Naive thymus-derived CD8-positive, alpha-beta T cell (primary cell): Measurements from ENCODE around the gene RSRC1. TPM values are rescaled to one million over a fixed set of nuclear protein-coding genes. Genes with fewer than 3 reads are reported as not detected.
A peak's percentile ranks its signal among the peaks of the same experiment; 100 is the strongest.
"Not testable (repeated sequence)": the region's sequence is repeated elsewhere in the genome, so short reads cannot be mapped to it uniquely, and the experiment has no call there.

Experiments
- ATAC-seq, 2 donors: fragments of 150-1000 bp; cut with Tn5 transposase in 1 of 2; sonication (Bioruptor Pico), chemical (Tn5 transposase) in 1 of 2; 1 replicate in 1 of 2; 2 replicates in 1 of 2; pipeline ENCODE4 v1.10.0; 2021; ENCODE audit warnings: mild to moderate bottlenecking in 2 of 2, moderate library complexity in 2 of 2
- POLR2A ChIA-PET: fragments of 350-600 bp; sonication (Branson Sonifier 250); formaldehyde crosslinking; loops from one replicate; lab custom pipeline; 2021; ENCODE audit warnings: antibody characterized with exemption; lab: Charles Lee
- DNase-seq, 10 donors: peaks; one replicate each; pipeline versions ENCODE4 v3.0.0 to v3.0.0-alpha.2; 2020 to 2022
- H3K27ac Mint-ChIP-seq, 10 donors: one replicate each; pipeline ENCODE4 v1.8.0; 2020 to 2022; ENCODE audit warnings: mild to moderate bottlenecking in 10 of 10, mixed read lengths in 10 of 10, moderate library complexity in 4 of 10, inconsistent platforms in 1 of 10
- H3K27me3 Mint-ChIP-seq, 5 donors: one replicate each; pipeline ENCODE4 v1.8.0; 2021 to 2022; ENCODE audit warnings: mixed read lengths in 5 of 5
- H3K36me3 Mint-ChIP-seq, 3 donors: one replicate each; pipeline ENCODE4 v1.8.0; 2020 to 2022; ENCODE audit warnings: mixed read lengths in 3 of 3, mild to moderate bottlenecking in 2 of 3, inconsistent platforms in 1 of 3
- H3K4me1 Mint-ChIP-seq, 4 donors: one replicate each; pipeline ENCODE4 v1.8.0; 2021 to 2022; ENCODE audit warnings: mixed read lengths in 4 of 4
- H3K4me3 Mint-ChIP-seq, 10 donors: one replicate each; pipeline ENCODE4 v1.8.0; 2020 to 2022; ENCODE audit warnings: mild to moderate bottlenecking in 10 of 10, mixed read lengths in 10 of 10, moderate library complexity in 6 of 10, inconsistent platforms in 1 of 10
- H3K9me3 Mint-ChIP-seq, 9 donors: one replicate each; pipeline ENCODE4 v1.8.0; 2020 to 2022; ENCODE audit warnings: mixed read lengths in 9 of 9, mild to moderate bottlenecking in 3 of 9, inconsistent platforms in 1 of 9, moderate library complexity in 1 of 9
- polyA plus RNA-seq, 3 donors: library from polyadenylated mRNA; unstranded; fragments of 300-500 nt; fragmentation: Illumina TruSeq; gene quantifications; one replicate each; pipeline ENCODE4 v1.2.3, GENCODE V29; 2021
- total RNA-seq, 8 experiments: library from RNA in 2 of 8; stranded (reverse) in 2 of 8; gene quantifications; one replicate each; pipeline ENCODE4 v1.2.3 and lab custom pipeline; 2021 to 2026

RSRC1 gene
- total and polyA plus RNA-seq, 5 experiments from 2014 or later, result 30.2 to 38.3 (median 32.6) TPM

DNA sequence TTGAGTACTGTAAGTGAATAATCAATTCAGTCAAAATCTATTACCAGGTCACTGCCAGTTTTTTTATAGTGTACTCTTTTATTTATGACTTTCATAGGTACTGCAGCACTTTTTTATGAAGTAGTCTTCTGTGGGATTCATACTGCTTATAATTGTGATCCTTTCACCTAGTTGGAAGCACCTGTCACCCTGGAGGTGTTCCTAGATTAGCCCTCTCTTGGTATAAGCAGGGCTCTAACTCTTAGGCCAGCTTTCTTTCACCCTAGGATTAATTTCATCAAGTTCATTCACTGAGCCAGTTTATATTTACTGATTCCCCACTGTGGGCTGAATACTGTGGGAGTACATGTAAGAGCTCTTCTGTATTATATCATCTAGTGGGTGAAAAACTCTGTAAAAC lies 395.2 kb downstream of the RSRC1 start:
- ATAC-seq, result no peak
- H3K27ac Mint-ChIP-seq, result no peak overlapping the region
- no peaks in the 10 kb centered on the region for H3K27me3 Mint-ChIP-seq
- H3K9me3 Mint-ChIP-seq, result peaks cover 14 to 45% (median 24%) of the 10 kb centered on the region in 9 donors
- peaks cover 3 to 37% (median 34%) of the 10 kb centered on the region in 3 donors for H3K36me3 Mint-ChIP-seq
- H3K4me1 Mint-ChIP-seq, result peaks cover 0 to 3% (median under 1%) of the 10 kb centered on the region in 4 donors
- H3K4me3 Mint-ChIP-seq, result no peak overlapping the region
- POLR2A ChIA-PET, result no interaction called here
- no peak for DNase-seq

DNA sequence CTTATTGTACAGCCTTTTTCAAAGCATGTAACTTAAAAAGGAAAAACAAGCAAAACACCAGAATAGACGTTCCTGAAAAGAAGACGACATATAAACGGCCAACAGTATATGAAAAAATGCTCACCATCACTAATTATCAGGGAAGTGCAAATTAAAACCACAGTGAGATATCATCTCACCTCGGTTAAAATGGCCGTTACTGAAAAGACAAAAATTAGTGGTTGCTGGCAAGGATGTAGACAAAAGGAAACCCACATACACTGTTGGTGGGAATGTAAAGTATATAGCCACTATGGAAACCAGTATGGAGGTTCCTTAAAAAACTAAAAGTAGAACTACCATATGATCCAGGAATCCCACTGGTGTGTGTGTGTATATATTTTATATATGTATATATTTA lies 396.6 kb downstream of the RSRC1 start:
- ATAC-seq (no peak), DNase-seq (no peak)
- Mint-ChIP-seq H3K9me3 (peaks cover 4 to 37% (median 17%) of the 10 kb centered on the region in 9 donors), H3K4me1 (peaks cover 0 to 3% (median 0%) of the 10 kb centered on the region in 4 donors), H3K27ac (no peak overlapping the region), H3K4me3 (no peak overlapping the region), H3K27me3 (no peaks in the 10 kb centered on the region), H3K36me3 (peaks cover 3 to 39% (median 21%) of the 10 kb centered on the region in 3 donors)
- POLR2A ChIA-PET, result no interaction called here

DNA sequence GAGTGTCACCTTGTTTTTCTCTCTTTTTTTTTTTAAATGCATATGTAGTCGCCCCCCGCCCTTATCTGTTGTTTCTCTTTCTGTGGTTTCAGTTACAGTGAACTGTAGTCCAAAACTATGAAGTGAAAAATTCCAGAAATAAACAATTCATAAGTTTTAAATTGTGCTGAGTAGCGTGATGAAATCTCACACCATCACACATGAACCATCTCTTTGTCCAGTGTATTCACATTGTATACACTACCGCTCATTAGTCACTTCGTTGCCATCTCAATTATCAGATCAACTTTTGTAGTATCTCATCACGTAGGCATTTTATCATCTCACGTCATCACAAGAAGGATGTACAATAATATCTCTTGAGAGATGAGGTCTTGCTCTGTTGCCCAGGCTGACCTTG lies 398.6 kb downstream of the RSRC1 start:
- H3K36me3 Mint-ChIP-seq, result peaks cover 3 to 34% (median 19%) of the 10 kb centered on the region in 3 donors
- no peak overlapping the region for H3K27ac Mint-ChIP-seq
- H3K9me3 Mint-ChIP-seq, result peaks cover 0 to 25% (median 13%) of the 10 kb centered on the region in 9 donors
- ATAC-seq (no peak), DNase-seq (no peak)
- POLR2A ChIA-PET, result no interaction called here
- H3K4me1 Mint-ChIP-seq, result peaks cover 0 to 3% (median 0%) of the 10 kb centered on the region in 4 donors
- H3K27me3 Mint-ChIP-seq, result no peaks in the 10 kb centered on the region
- H3K4me3 Mint-ChIP-seq, result no peak overlapping the region

DNA sequence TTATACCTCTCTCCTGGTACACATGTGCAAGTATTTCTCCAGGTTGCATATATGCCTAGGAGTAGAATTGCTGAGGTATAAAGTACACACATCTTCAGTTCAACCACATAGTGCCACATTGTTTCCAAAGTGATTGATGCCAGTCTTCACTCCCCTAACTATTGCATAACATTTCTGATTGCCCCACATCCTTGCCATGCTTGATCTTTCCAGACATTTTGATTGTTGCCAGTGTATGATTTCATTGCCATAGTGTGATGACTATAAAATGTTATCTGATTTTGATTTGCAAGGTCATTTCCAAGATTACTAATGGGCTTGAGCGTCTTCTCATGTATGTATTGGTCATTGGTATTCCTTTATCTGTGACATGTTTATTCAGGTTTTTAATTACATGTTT lies 400.0 kb downstream of the RSRC1 start:
- no peak for DNase-seq
- Mint-ChIP-seq H3K4me3 (no peak overlapping the region), H3K9me3 (peaks cover 0 to 39% (median 23%) of the 10 kb centered on the region in 9 donors), H3K27ac (no peak overlapping the region), H3K27me3 (no peaks in the 10 kb centered on the region), H3K4me1 (no peaks in the 10 kb centered on the region), H3K36me3 (peaks cover 9 to 37% (median 24%) of the 10 kb centered on the region in 3 donors)
- no peak for ATAC-seq
- POLR2A ChIA-PET, result no interaction called here

DNA sequence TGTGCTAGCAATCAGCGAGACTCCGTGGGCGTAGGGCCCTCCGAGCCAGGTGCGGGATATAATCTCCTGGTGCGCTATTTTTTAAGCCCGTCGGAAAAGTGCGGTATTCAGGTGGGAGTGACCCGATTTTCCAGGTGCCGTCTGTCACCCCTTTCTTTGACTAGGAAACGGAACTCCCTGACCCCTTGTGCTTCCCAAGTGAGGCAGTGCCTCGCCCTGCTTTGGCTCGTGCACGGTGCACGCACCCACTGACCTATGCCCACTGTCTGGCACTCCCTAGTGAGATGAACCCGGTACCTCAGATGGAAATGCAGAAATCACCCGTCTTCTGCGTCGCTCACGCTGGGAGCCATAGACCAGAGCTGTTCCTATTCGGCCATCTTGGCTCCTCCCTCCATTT lies 406.8 kb downstream of the RSRC1 start:
- DNase-seq, H3K27ac Mint-ChIP-seq, H3K4me1 Mint-ChIP-seq, ATAC-seq, H3K27me3 Mint-ChIP-seq, H3K4me3 Mint-ChIP-seq, POLR2A ChIA-PET: not testable (repeated sequence)
- peaks cover 0 to 32% (median 10%) of the 10 kb centered on the region in 9 donors for H3K9me3 Mint-ChIP-seq
- peaks cover 9 to 23% (median 16%) of the 10 kb centered on the region in 3 donors for H3K36me3 Mint-ChIP-seq

DNA sequence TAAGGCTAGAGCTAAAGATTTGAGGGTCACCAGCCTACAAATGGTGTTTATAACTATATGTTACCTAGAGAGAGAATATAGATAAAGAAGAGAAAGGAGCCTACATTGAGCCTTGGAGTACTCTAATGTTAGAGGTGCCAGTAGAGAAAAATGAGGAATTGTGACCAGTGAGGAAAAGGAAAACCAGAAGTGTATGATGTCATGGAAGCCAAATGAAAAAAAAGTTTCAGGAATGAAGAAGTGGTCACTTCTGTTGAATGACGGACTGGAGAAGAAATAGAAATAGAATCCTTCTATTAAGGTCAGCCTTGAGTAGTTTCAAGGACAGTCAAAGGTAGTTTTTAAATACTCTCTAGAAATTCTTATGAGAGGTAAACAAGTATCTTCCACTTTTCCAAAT lies 409.9 kb downstream of the RSRC1 start:
- Mint-ChIP-seq H3K27me3 (no peaks in the 10 kb centered on the region), H3K27ac (peak overlapping the region in 1 of 10 donors; percentile 20), H3K36me3 (peaks cover 2 to 25% (median 10%) of the 10 kb centered on the region in 3 donors), H3K4me3 (no peak overlapping the region), H3K4me1 (peaks cover 0 to 4% (median 0%) of the 10 kb centered on the region in 4 donors), H3K9me3 (peaks cover 0 to 18% (median 7%) of the 10 kb centered on the region in 9 donors)
- DNase-seq, result no peak
- no peak for ATAC-seq
- POLR2A ChIA-PET, result no interaction called here

DNA sequence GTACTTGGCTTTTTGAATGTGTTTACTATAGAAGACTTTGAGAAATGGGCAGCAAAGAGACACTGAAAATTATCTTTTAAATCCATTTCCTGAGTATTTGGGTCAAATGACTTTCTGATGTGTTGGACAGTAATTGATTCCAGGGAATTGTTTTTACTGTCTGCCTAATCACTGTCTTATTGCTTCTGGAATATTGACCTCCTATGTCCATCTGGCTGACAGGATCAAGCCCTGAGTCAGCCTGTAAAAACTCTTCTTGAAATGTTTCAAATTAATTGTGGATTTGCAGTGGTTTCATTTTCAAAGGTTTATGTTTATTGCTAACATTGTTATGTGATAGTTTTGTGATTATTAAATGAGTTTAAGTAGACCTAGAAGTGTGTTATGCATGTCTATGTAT lies 410.5 kb downstream of the RSRC1 start:
- Mint-ChIP-seq H3K27ac (no peak overlapping the region), H3K4me3 (no peak overlapping the region), H3K36me3 (peaks cover 2 to 22% (median 10%) of the 10 kb centered on the region in 3 donors), H3K4me1 (peaks cover 0 to 4% (median 0%) of the 10 kb centered on the region in 4 donors), H3K27me3 (no peaks in the 10 kb centered on the region), H3K9me3 (peaks cover 0 to 15% (median 7%) of the 10 kb centered on the region in 9 donors)
- POLR2A ChIA-PET, result no interaction called here
- DNase-seq, result no peak
- ATAC-seq, result no peak

DNA sequence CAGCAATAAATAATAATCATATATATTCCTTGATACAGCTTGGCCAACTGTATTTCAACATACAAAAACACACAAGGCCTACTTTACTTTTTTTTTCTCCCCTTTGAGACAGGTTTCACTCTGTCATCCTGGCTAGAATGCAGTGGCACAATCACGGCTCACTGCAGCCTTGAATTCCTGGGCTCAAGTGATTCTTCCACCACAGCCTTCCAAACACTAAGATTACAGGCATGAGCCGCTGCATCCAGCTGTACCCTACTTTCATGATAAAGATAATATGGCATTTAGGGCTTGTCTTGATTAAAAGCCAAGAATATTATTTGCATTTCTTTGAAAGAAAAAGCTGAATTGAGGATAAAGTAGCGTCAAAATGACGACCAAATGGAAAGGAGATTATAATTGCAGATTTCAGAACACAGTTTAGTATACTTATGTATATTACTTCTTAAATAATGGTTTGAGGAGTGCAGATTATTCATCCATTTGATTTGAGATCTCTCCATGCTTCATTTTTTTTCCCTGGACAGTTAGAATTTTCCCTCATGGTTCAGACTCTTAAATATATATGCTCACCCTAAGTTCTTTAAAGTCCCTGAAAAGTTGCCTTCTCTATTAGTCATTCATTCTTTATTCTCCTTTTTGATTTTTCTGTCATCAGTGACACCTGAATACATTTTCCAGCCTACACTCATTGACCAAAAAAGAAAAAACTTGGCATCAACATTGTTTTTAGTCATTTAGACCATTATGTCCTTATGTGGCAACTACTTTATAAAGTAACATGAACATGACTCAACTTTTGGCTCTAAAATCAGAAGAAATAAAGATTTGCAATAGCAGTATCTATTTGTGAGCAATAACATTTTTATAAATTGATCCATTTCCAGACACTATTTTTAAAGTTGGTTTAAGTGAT lies 412.6 kb downstream of the RSRC1 start:
- no peaks in the 10 kb centered on the region for H3K27me3 Mint-ChIP-seq
- no peak overlapping the region for H3K27ac Mint-ChIP-seq
- peaks cover 0 to 4% (median 0%) of the 10 kb centered on the region in 4 donors for H3K4me1 Mint-ChIP-seq
- H3K4me3 Mint-ChIP-seq, result no peak overlapping the region
- H3K36me3 Mint-ChIP-seq, result peaks cover 2 to 16% (median 5%) of the 10 kb centered on the region in 3 donors
- no peak for ATAC-seq
- H3K9me3 Mint-ChIP-seq, result peaks cover 0 to 7% (median 3%) of the 10 kb centered on the region in 9 donors
- POLR2A ChIA-PET, result no interaction called here
- no peak for DNase-seq

DNA sequence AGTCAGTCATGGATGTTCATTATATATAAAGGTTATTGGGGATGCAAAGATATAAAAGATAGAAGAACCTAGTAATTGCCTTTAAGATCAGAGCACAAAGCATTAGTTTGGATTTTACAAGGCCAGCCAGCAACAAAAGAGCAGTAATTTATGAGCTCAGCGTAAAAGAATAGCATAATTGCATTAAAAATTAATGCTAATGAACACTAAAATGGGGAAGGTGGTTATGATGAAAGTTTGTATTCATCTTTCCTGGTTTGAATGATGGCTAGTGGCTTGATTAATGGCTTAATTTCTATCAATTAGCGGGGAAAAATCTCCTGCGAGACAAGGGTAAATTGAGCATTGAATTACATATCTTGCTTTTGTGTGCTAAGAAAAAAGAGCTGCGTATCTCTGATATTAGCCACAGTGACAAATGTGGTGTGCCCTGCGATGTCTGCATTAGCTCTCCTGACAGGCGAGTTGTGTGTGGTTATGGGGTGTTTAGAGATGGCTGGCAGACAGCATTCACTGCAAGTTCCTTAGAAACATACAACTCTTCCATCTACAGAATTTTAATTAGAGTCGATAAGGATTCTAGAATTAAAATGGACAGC lies 418.3 kb downstream of the RSRC1 start:
- Mint-ChIP-seq H3K27me3 (no peaks in the 10 kb centered on the region), H3K27ac (no peak overlapping the region), H3K9me3 (peaks cover 0 to 7% (median 0%) of the 10 kb centered on the region in 9 donors), H3K4me1 (peaks cover 0 to 1% (median 0%) of the 10 kb centered on the region in 4 donors), H3K36me3 (peaks cover 0 to 4% (median 0%) of the 10 kb centered on the region in 3 donors), H3K4me3 (no peak overlapping the region)
- POLR2A ChIA-PET, result no interaction called here
- DNase-seq (no peak), ATAC-seq (no peak)

DNA sequence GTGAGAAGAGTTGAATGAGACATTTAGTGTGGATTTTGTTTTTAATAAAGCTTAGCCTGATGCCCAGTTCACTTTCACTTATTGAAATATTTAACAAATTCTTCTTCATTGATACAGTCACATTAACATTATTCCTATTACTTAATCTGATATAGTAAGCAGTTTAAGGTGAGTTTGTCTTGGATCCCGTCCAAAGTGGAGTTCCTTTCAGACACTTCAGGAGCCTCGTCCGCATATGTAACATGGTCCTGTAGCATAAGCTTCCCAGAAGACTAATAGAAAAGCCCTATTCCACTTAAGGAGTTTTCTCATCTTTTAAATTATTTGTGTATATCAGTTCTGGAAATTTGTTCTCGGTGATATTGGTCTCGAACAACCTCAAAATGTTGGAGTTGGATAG lies 421.4 kb downstream of the RSRC1 start:
- ATAC-seq, result no peak
- Mint-ChIP-seq H3K27ac (peak overlapping the region in 1 of 10 donors; percentile 11), H3K4me1 (no peaks in the 10 kb centered on the region), H3K36me3 (no peaks in the 10 kb centered on the region), H3K4me3 (no peak overlapping the region), H3K9me3 (no peaks in the 10 kb centered on the region), H3K27me3 (no peaks in the 10 kb centered on the region)
- POLR2A ChIA-PET, result no interaction called here
- DNase-seq, result no peak

DNA sequence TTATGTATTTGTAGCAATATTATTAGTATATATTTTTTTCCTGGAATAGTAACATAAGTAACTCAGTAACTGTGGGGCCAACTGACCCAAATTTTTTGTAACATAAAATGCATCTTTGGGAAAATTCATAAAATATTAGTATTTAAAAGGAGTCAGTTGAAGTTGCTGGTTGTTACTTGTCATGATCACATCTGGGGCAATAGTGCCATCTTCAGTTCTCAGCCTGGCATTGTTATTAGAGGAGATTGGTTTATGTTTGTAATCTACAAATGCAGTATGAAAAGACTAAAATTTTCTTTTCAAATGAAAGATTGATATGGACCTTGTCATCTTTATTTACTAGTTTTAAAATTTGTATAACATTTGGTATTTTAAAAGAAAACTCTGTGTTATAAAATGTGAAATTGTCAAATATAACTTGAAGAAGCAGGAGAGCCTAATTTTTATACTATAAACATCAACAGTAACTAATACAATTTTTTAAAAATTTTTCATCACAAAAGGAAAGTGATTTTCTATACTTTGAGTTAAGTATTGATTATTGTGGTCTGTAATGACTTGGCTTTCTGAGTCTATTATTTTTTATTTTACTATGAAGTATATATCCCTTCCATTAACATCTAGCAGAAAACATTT lies 422.3 kb downstream of the RSRC1 start:
- no peaks in the 10 kb centered on the region for H3K4me1 Mint-ChIP-seq
- POLR2A ChIA-PET, result no interaction called here
- no peak overlapping the region for H3K27ac Mint-ChIP-seq
- ATAC-seq (no peak), DNase-seq (peak in 2 of 10 donors; percentile 7 to 13)
- H3K4me3 Mint-ChIP-seq, result no peak overlapping the region
- H3K9me3 Mint-ChIP-seq, result no peaks in the 10 kb centered on the region
- no peaks in the 10 kb centered on the region for H3K27me3 Mint-ChIP-seq
- H3K36me3 Mint-ChIP-seq, result no peaks in the 10 kb centered on the region

DNA sequence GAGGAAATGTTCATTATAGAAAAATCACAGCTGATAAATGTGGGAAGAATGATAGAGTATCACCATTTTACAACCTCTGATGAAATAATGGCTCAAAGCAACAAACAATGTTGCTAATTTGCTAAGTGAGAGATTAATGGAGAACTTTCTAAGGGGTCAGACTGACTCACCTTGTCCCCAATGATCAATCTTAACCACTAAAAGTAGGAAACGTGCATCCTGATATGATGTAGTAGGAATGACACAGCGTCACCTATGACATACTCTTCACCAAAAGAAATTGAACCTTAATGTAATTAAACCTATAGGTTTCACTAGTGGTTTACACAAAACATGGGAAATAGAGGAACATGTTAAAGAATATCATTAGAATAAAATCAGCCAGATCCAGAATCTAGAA lies 426.0 kb downstream of the RSRC1 start:
- DNase-seq (no peak), ATAC-seq (no peak)
- no peak overlapping the region for H3K4me3 Mint-ChIP-seq
- H3K4me1 Mint-ChIP-seq, result no peaks in the 10 kb centered on the region
- POLR2A ChIA-PET, result no interaction called here
- H3K27ac Mint-ChIP-seq, result no peak overlapping the region
- H3K9me3 Mint-ChIP-seq, result no peaks in the 10 kb centered on the region
- H3K36me3 Mint-ChIP-seq, result peaks cover 0 to 6% (median 3%) of the 10 kb centered on the region in 3 donors
- H3K27me3 Mint-ChIP-seq, result no peaks in the 10 kb centered on the region
